Measurements from ENCODE around the gene HHIPL1. TPM values are rescaled to one million over a fixed set of nuclear protein-coding genes. Genes with fewer than 3 reads are reported as not detected.

The HHIPL1 gene
- total RNA-seq, 3 donors from 2014 or later = 0.26 to 3.2 (median 1.1) TPM

DNA sequence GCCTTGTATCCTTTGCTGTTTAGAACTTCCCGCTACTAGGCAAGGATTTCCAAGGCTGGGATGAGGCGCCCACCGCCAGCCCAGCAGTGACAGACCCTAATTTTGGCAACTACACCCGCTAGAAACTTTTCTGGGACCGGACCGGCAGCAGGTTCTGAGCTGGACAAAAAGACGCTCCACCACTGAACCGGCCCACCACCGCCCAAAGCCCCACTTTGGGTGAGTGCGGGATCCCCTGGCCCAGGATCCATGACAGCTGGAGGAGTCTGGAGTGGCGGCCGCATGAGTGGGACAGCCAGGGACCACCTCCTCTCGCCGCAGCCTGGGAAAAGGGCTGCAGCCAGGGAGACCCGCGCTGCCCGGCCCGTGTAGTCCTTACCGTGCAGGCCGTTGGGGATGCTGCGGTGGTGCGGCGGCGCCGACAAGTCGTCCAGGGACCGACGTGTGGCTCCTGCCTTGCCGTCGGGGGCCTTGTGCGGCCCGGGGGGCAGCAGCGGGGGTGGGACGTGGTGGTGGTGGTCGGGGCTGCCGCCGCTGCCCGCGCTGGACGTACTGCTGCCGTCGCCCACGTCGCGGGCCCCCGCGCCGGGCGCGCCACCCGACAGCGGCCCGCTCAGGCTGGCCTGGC lies 42.0 kb upstream of the HHIPL1 start:
- DNase-seq = peak in 1 of 3 donors; percentile 64
- peaks cover 52% of the 10 kb centered on the region for H3K4me1 ChIP-seq (ENCODE audit: low read depth)
- H3K9me3 ChIP-seq = no peaks in the 10 kb centered on the region

DNA sequence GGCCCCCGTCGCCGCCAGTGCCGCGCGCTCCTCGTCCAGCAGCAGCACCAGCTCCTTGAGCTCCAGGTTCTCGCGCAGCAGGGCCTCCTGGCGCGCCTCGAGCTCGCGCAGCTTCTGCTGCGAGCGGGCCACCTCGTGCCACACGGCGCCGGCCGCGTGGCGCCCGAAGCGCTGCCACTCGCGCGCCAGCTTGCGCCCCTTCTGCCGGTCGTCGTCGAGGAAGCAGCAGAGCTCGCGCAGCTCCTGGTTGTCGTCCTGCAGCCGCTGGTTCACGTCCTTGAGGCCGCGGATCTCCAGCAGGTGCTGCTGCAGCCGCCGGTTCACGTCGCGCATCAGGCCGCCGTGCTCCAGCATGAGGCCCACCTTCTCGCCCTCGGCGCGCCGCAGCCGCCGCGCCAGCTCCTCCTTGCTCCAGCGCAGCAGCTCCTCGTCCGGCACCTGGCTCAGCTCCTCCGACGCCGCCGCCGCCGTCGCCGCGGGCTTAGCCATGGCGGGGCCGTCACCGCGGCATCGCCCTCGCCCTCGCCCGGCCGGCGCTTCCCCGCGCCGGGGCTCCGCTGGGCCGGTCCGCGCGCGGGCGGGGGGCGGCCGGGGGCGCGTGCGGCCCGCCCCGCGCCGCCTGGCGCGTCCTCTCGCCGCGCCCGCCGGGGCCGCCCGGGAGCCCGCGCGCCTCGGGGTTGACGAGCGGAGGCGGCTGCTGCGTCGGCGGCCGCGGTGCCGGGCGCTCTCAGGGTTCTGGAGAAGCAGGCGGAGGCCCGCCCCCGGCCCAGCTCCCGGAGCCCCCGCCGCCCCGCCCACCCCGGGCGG lies 41.3 kb upstream of the HHIPL1 start, which contains the start of gene CCDC85C:
Gene CCDC85C (minus strand): TSS at position 737 of the 807 bp plus-strand sequence. CDS start 248 bp downstream, at position 489.
- TF ChIP-seq, protein P1, sequence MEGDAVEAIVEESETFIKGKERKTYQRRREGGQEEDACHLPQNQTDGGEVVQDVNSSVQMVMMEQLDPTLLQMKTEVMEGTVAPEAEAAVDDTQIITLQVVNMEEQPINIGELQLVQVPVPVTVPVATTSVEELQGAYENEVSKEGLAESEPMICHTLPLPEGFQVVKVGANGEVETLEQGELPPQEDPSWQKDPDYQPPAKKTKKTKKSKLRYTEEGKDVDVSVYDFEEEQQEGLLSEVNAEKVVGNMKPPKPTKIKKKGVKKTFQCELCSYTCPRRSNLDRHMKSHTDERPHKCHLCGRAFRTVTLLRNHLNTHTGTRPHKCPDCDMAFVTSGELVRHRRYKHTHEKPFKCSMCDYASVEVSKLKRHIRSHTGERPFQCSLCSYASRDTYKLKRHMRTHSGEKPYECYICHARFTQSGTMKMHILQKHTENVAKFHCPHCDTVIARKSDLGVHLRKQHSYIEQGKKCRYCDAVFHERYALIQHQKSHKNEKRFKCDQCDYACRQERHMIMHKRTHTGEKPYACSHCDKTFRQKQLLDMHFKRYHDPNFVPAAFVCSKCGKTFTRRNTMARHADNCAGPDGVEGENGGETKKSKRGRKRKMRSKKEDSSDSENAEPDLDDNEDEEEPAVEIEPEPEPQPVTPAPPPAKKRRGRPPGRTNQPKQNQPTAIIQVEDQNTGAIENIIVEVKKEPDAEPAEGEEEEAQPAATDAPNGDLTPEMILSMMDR (IDR thresholded peaks at IDR 0.05) = no peak
- H3K4me1 ChIP-seq (ENCODE audit: low read depth) = peaks cover 45% of the 10 kb centered on the region
- intact Hi-C loops (cut with DNase I, micrococcal nuclease) = no loop called here
- H3K4me3 ChIP-seq = peak within 1 kb of the TSS; percentile 42
- no peaks in the 10 kb centered on the region for H3K9me3 ChIP-seq
- ATAC-seq (no peak), DNase-seq (peak; percentile 42 to 77 (median 69))
- no peaks in the 10 kb centered on the region for H3K36me3 ChIP-seq (ENCODE audit: low read depth)

More for the DNA sequence above, 42.0 kb upstream of the HHIPL1 start:
- peak overlapping the region; percentile 32 for H3K4me3 ChIP-seq
- no peak for ATAC-seq
- intact Hi-C loops (cut with DNase I, micrococcal nuclease) = no loop called here
- no peaks in the 10 kb centered on the region for H3K36me3 ChIP-seq (ENCODE audit: low read depth)
- TF ChIP-seq, protein P1 (IDR thresholded peaks at IDR 0.05) = no peak

GRCh38 chr14:99604278-99604765 lies 40.6 kb upstream of the HHIPL1 start:
- TF ChIP-seq, protein P1 (IDR thresholded peaks at IDR 0.05) = no peak
- Histone ChIP-seq H3K9me3 (no peaks in the 10 kb centered on the region), H3K36me3 (ENCODE audit: low read depth) (no peaks in the 10 kb centered on the region), H3K4me3 (peak overlapping the region; percentile 42), H3K4me1 (ENCODE audit: low read depth) (peaks cover 39% of the 10 kb centered on the region)
- DNase-seq (peak; percentile 90 to 98 (median 95)), ATAC-seq (peak; percentile 89)
- intact Hi-C loops (cut with DNase I, micrococcal nuclease) = no loop called here

DNA sequence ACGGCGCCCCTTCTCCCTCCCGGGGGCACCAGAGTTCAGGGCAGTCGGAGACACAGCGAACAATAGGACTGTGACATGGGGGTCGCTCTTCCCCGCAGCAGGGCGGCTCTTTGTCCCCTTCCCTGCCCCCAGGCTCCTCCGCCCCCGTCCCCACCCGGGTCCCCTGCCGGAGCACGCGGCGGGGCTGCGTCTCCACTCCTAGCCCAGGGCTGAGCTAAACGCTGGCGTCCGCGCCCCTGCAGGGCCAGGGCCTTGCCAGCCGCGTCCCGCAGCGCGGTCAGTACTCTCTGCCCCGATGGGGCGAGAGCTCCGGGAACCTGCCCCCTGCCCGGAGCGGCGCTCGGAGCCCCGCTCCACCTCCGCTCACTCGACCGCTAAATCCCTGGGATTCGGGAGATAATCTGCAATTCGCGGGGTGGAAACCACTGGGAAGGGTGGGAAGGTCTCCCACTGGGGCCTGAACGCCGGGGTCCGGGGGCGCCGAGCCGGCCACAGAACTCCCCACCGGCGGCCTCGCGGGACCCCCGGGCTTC lies 40.1 kb upstream of the HHIPL1 start:
- Histone ChIP-seq H3K4me1 (ENCODE audit: low read depth) (peaks cover 34% of the 10 kb centered on the region), H3K36me3 (ENCODE audit: low read depth) (no peaks in the 10 kb centered on the region), H3K4me3 (peak overlapping the region; percentile 42), H3K9me3 (no peaks in the 10 kb centered on the region)
- ATAC-seq = peak; percentile 44
- TF ChIP-seq, protein P1 (IDR thresholded peaks at IDR 0.05) = no peak
- intact Hi-C loops (cut with DNase I, micrococcal nuclease) = no loop called here
- peak in 2 of 3 donors; percentile 39 to 75 for DNase-seq

- Histone ChIP-seq H3K9me3 (no peaks in the 10 kb centered on the region), H3K4me3 (peak overlapping the region; percentile 42), H3K4me1 (ENCODE audit: low read depth) (peaks cover 28% of the 10 kb centered on the region), H3K36me3 (ENCODE audit: low read depth) (no peaks in the 10 kb centered on the region)
- intact Hi-C loops (cut with DNase I, micrococcal nuclease) = no loop called here
- ATAC-seq (peak; percentile 16), DNase-seq (peak; percentile 77 to 82 (median 80))
- TF ChIP-seq, protein P1 (IDR thresholded peaks at IDR 0.05) = no peak
Measured at GRCh38 chr14:99605299-99605961, 39.5 kb upstream of the HHIPL1 start.
